ENCODE measurements around the gene TBC1D22A. TPM values are rescaled to one million over a fixed set of nuclear protein-coding genes. Genes with fewer than 3 reads are reported as not detected.

The TBC1D22A gene
- total and polyA plus RNA-seq, 2 donors (not counting 3 experiments of a cell fraction or from before 2014, with no cell fraction given) = 26.1 to 32.4 TPM

GRCh38 chr22:46915950-46916730 lies 153.7 kb downstream of the TBC1D22A start:
- H3K27ac ChIP-seq (ENCODE audit: insufficient read depth, low read depth, low read length) = no peak overlapping the region
- H3K4me2 ChIP-seq (ENCODE audit: insufficient read depth, low read length) = no peak overlapping the region
- no peaks in the 10 kb centered on the region for H3K9me1 ChIP-seq (replicated peaks; ENCODE audit: control insufficient read depth, extremely low read depth, insufficient read depth, low read length)
- H3K9me3 ChIP-seq (replicated peaks; ENCODE audit: control insufficient read depth, insufficient read depth, low read length) = no peaks in the 10 kb centered on the region
- H3K4me1 ChIP-seq (ENCODE audit: control insufficient read depth, extremely low read depth, insufficient read depth, low read length) = no peaks in the 10 kb centered on the region
- H3K79me2 ChIP-seq (ENCODE audit: control insufficient read depth, insufficient read depth, low read length) = no peaks in the 10 kb centered on the region
- DNase-seq (ENCODE audit: low read depth, low spot score) (no peak), FAIRE-seq (no peak)
- dilution Hi-C loops (cut with MboI; ENCODE audit: extremely low pct_ligation_motif_present, low sequenced_read_pairs) (no loop called here), intact Hi-C loops (cut with micrococcal nuclease) (no loop called here)
- BruUV-seq (replicated peaks) = no TSS peak
- ChIA-PET CTCF (no interaction called here), POLR2A (no interaction called here)
- H3K27me3 ChIP-seq (ENCODE audit: control insufficient read depth in 2 of 2, insufficient read depth in 2 of 2, low read length in 2 of 2) = no peaks in the 10 kb centered on the region
- H3K9ac ChIP-seq (replicated peaks; ENCODE audit: extremely low read depth, insufficient read depth, low read length) = no peak overlapping the region
- no peak for TF ChIP-seq JUN (IDR thresholded peaks at IDR 0.05; ENCODE audit: borderline replicate concordance, insufficient read depth, insufficient read length, low read depth)
- TF ChIP-seq POLR2AphosphoS5 (IDR thresholded peaks at IDR 0.05; ENCODE audit: insufficient read depth, low read depth, low read length) = no peak
- TF ChIP-seq MAX (IDR thresholded peaks at IDR 0.05; ENCODE audit: insufficient read depth, insufficient read length) = no peak
- TF ChIP-seq MYC (IDR thresholded peaks at IDR 0.05; ENCODE audit: low read depth, low read length) = no peak
- TF ChIP-seq FOS (IDR thresholded peaks at IDR 0.05; ENCODE audit: borderline replicate concordance, insufficient read depth, low read length) = no peak
- TF ChIP-seq POLR2A (IDR thresholded peaks at IDR 0.05; ENCODE audit: low read depth, low read length) = no peak
- no peak for TF ChIP-seq GATA2 (IDR thresholded peaks at IDR 0.05; ENCODE audit: insufficient read depth, insufficient read length, low read depth, low read length)
- TF ChIP-seq CTCF (IDR thresholded peaks at IDR 0.05; ENCODE audit: extremely low read depth in 1 of 2, insufficient read depth in 1 of 2, low read depth in 1 of 2, low read length in 2 of 2) = no peak
- no peak for TF ChIP-seq EZH2 (IDR thresholded peaks at IDR 0.05; ENCODE audit: borderline replicate concordance, low read depth, low read length, severe bottlenecking)
- H4K20me1 ChIP-seq (replicated peaks; ENCODE audit: control insufficient read depth, extremely low read depth, insufficient read depth, low read length) = no peaks in the 10 kb centered on the region
- no peak overlapping the region for H3K4me3 ChIP-seq (replicated peaks in 1 of 3; ENCODE audit: insufficient read depth in 1 of 3, low read depth in 1 of 3, low read length in 3 of 3)
- no peak overlapping the region for H2AFZ ChIP-seq (ENCODE audit: low read depth, low read length)
- H3K36me3 ChIP-seq (ENCODE audit: control insufficient read depth in 2 of 2, extremely low read depth in 1 of 2, insufficient read depth in 2 of 2, low read length in 2 of 2) = peaks cover 0 to 5% of the 10 kb centered on the region in 2 experiments
